GM10266 (cell line): ENCODE measurements around the gene TYROBP.
A peak's percentile ranks its signal among the peaks of the same experiment; 100 is the strongest.

ENCODE experiments used
- DNase-seq: peaks from one replicate; pipeline ENCODE4 v3.0.0; 2012; ENCODE audit errors: extremely low spot score
- TF ChIP-seq, protein P1 (sequence below): IDR thresholded peaks from 2 replicates; pipeline ENCODE4 v1.5.1; 2012; ENCODE audit warnings: mild to moderate bottlenecking, low read depth; ENCODE audit not compliant: control insufficient read depth, insufficient read depth; ENCODE audit errors: missing control alignments

The TYROBP gene

DNA sequence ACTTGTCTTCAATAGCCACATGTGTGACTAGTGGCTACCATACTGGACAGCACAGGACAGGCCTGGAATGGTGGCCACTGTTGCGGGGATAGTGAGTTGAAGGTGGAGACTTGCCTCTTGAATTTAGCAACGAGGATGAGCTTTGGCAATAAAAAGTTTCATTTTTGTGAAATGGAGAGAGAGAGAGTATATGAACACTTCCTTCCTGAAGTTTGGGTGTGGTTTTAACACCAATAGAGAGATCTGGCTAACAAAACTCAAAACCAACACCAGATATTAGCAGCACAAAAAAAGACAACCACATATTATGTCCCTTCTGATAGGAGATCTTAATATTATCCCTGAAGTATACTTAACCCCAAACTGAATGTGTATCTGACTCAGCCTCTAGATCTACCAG lies 21.8 kb upstream of the TYROBP start:
- peak; percentile 12 for DNase-seq

DNA sequence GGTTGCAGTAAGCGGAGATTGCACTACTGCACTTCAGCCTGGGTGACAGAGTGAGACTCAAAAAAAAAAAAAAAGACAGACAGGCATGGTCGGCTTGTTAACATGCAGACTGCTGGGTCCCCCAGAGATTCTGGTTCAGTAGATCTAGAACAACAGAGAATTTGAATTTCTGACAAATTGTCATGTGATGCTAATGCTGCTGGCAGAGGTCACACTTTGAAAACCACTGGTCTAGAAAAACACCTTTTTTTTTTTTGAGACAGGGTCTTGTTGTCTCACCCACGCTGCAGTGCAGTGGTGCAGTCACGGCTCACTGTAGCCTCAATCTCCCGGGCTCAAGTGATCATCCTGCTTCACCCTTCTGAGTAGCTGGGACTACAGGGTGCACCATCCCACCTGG lies 20.4 kb upstream of the TYROBP start:
- DNase-seq, result peak; percentile 10
- TF ChIP-seq, protein P1, sequence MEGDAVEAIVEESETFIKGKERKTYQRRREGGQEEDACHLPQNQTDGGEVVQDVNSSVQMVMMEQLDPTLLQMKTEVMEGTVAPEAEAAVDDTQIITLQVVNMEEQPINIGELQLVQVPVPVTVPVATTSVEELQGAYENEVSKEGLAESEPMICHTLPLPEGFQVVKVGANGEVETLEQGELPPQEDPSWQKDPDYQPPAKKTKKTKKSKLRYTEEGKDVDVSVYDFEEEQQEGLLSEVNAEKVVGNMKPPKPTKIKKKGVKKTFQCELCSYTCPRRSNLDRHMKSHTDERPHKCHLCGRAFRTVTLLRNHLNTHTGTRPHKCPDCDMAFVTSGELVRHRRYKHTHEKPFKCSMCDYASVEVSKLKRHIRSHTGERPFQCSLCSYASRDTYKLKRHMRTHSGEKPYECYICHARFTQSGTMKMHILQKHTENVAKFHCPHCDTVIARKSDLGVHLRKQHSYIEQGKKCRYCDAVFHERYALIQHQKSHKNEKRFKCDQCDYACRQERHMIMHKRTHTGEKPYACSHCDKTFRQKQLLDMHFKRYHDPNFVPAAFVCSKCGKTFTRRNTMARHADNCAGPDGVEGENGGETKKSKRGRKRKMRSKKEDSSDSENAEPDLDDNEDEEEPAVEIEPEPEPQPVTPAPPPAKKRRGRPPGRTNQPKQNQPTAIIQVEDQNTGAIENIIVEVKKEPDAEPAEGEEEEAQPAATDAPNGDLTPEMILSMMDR, result no peak

More for the DNA sequence above, 21.8 kb upstream of the TYROBP start:
- TF ChIP-seq, protein P1, result no peak

GRCh38 chr19:35925501-35925900 lies 17.4 kb upstream of the TYROBP start:
- TF ChIP-seq, protein P1, result no peak
- no peak for DNase-seq

DNA sequence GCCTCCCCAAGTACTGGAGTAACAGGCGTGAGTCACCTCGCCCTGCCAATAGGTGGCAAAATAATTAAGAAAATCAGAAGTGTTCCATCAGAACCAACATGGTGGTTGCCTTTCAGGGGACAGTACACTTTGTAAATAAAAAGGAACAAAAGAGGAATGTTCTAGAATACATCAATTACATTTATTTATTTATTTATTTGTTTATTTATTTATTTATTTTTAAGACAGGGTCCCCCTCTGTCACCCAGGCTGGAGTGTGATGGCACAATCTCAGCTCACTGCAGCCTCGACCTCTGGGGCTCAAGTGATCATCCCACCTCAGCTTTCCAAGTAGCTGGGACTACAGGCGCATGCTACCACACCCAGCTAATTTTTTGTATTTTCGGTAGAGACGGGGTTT lies 12.9 kb upstream of the TYROBP start:
- TF ChIP-seq, protein P1, result no peak
- DNase-seq, result no peak

DNA sequence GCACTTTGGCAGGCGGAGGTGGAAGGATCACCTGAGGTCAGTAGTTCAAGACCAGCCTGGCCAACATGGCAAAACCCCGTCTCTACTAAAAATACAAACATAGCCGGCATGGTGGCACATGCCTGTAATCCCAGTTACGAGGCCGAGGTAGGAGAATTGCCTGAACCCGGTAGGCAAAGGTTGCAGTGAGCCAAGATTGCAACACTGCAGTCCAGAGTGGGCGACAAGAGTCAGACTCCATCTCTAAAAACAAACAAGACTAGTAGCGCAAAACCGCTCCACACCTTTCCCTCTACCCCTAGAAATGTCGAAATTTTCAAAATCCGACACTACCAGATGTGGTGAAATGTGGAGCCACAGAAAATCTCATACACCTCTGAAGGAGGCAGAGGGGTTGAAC lies 11.2 kb upstream of the TYROBP start:
- TF ChIP-seq, protein P1, result no peak
- no peak for DNase-seq

DNA sequence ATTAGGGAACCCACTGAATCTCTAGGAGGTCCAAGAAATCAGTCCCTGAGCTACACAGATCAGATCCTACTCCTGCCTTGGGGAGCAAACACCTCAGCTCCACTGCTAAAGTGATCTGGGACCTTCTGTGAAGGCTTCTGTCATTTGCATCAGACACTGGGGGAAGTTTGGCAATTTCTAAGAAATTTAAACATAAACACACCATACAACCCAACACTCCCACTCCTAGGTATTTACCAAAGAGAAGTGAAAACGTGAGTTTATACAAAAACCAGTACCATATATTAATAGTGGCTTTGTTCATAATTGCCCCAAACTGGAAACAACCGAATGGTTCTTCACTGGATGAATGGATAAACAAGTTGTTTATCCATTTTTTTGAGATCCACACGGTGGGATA lies 7.3 kb upstream of the TYROBP start:
- DNase-seq, result peak; percentile 20
- TF ChIP-seq, protein P1, result no peak

GRCh38 chr19:35913589-35913988 lies 5.5 kb upstream of the TYROBP start:
- peak; percentile 35 for DNase-seq
- TF ChIP-seq, protein P1, result no peak
